Measurements from ENCODE around the gene ST6GALNAC3.

DNA sequence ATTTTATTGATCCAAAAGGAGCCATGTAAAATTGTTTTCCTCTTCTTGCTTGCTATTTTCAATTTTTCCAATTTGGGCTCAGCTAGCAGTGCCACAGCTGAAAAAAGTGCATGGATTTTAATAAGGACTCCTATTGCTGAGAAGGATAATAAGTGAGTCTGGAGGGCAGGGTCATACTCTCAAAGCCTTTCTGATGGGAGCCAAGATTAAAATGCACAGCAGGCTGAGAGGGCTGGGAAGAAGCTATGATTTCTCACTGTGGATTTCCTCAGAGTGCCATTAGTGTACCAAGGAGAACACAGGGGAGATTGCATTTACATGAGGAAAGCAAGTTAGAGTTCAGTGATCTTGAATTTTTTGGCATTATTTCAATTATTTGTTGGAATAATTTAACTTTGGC is 261.3 kb downstream of the ST6GALNAC3 start:
- TF ChIP-seq, protein P1, sequence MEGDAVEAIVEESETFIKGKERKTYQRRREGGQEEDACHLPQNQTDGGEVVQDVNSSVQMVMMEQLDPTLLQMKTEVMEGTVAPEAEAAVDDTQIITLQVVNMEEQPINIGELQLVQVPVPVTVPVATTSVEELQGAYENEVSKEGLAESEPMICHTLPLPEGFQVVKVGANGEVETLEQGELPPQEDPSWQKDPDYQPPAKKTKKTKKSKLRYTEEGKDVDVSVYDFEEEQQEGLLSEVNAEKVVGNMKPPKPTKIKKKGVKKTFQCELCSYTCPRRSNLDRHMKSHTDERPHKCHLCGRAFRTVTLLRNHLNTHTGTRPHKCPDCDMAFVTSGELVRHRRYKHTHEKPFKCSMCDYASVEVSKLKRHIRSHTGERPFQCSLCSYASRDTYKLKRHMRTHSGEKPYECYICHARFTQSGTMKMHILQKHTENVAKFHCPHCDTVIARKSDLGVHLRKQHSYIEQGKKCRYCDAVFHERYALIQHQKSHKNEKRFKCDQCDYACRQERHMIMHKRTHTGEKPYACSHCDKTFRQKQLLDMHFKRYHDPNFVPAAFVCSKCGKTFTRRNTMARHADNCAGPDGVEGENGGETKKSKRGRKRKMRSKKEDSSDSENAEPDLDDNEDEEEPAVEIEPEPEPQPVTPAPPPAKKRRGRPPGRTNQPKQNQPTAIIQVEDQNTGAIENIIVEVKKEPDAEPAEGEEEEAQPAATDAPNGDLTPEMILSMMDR (IDR thresholded peaks at IDR 0.05), result no peak
- TF ChIP-seq POLR2A (IDR thresholded peaks at IDR 0.05), result no peak
